Measurements from ENCODE around the gene HIF3A.

Gene HIF3A

DNA sequence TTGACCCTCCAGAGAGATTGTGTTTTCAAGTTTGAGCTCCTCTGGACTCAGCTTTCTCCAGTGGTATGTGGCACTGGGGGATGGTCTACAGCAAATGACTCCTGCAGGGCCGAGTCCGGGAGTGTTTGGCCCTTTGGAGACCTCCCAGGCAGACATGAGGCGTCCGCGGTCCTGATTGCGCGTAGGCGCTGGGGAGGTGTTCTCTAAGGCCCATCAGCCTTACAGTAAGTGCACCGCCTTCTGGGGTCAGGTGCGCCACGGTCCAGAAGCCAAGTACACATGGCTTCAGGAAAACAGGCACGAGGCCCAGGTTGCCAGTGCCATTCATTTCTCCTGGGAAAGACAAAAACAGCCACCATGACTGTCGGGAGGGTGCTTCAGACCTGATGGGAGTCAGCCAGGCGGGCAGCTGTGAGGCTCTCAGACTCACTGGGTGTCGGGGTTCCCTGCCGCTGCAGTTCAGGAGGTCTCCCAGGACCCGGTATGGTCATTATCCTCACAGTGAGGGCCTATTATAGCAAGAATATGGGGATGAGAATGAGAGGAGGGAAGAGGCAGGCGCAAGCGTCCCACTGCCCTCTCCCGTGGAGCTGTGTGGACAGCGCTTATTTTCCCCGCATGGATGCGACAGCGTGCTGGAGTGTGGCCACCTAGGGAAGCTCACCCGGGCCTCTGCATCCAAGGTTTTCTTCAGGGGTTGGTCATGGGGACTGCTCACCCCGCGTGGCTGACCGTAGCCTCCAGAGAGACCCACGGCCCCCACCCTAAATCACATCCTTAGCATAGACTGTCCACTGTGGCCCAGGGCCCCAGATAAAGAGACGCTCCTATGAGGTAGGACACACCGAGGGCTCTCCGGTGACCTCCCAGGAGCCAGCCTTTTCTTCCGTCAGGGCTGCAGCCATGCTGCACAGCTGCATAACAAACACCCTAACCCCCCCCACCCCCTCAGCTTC is 94.7 kb downstream of the HIF3A start:
- peaks cover 31% of the 10 kb centered on the region for H3K36me3 Mint-ChIP-seq (ENCODE audit: insufficient read depth)
- no peak overlapping the region for H3K27ac Mint-ChIP-seq
- no peaks in the 10 kb centered on the region for H3K9me3 Mint-ChIP-seq
- no peaks in the 10 kb centered on the region for H3K27me3 Mint-ChIP-seq
- DNase-seq (no peak), ATAC-seq (replicated peaks) (no peak)
- H3K4me3 Mint-ChIP-seq: no peak overlapping the region
- H3K4me1 Mint-ChIP-seq (ENCODE audit: low read depth in 2 of 2): peaks cover 0 to 5% of the 10 kb centered on the region in 2 donors

DNA sequence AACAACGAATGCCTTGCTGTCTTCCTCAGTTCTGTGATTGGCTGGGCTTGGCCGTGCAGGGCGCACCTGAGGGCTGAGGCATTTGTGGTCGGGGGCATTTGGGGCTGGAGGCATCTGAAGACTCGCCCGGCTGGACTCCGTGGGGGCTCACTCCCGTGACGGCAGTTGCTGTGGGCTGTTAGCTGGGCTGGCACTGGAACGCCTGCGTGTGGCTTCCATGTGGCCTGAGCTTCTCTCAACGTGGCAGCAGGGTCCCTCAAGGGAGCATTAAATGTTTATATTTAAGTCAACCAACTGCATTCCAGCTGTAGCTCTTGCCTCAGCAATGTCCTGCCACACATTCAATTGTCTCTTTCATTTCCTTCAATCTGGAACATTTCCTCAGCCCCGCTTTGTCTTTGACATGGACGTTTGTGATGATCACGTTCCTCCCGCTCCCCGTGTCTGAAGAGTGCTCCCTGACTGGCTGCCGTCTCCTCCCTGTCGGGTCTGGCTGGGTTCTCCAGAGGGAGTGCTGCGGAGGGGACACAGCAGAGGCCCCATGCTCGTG is 95.5 kb downstream of the HIF3A start:
- no peaks in the 10 kb centered on the region for H3K9me3 Mint-ChIP-seq
- DNase-seq: no peak
- peaks cover 0 to 5% of the 10 kb centered on the region in 2 donors for H3K4me1 Mint-ChIP-seq (ENCODE audit: low read depth in 2 of 2)
- H3K36me3 Mint-ChIP-seq (ENCODE audit: insufficient read depth): peaks cover 25% of the 10 kb centered on the region
- H3K27ac Mint-ChIP-seq: no peak overlapping the region
- ATAC-seq (replicated peaks): no peak
- no peaks in the 10 kb centered on the region for H3K27me3 Mint-ChIP-seq
- no peak overlapping the region for H3K4me3 Mint-ChIP-seq

DNA sequence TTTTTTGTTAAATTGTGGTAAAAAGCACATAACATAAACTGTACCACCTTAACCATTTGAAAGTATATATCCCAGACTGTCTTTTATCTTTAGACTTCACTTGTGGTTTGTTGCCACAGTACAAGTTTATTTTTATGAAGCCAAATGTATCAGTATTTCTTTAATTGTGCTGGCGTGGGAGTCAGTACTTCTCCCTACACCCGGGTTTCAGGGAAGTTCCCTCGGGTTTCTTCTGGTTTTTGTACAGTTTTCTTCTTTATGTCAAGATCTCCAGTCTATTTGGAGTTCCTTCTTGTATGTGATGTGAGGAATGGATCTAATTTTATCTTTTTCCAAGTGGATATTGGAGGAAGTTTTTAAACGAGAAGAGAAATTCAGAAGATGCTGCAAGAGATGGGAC is 96.0 kb downstream of the HIF3A start:
- Mint-ChIP-seq H3K9me3 (no peaks in the 10 kb centered on the region), H3K27me3 (no peaks in the 10 kb centered on the region), H3K4me1 (ENCODE audit: low read depth in 2 of 2) (peaks cover 0 to 5% of the 10 kb centered on the region in 2 donors), H3K36me3 (ENCODE audit: insufficient read depth) (peaks cover 20% of the 10 kb centered on the region), H3K4me3 (no peak overlapping the region), H3K27ac (no peak overlapping the region)
- DNase-seq: no peak
- no peak for ATAC-seq (replicated peaks)

Data from effector memory CD8-positive, alpha-beta T cell (primary cell).